ENCODE measurements around the gene CCDC8. TPM values are rescaled to one million over a fixed set of nuclear protein-coding genes. Genes with fewer than 3 reads are reported as not detected.
"Not testable (repeated sequence)": the region's sequence is repeated elsewhere in the genome, so short reads cannot be mapped to it uniquely, and the experiment has no call there.

CCDC8 gene
- total and polyA plus RNA-seq, 9 donors, result 20.1 to 82.6 (median 59.5) TPM

- intact Hi-C loops (cut with DNase I), result no loop called here
- no peak overlapping the region for H3K27ac ChIP-seq
- no peak for TF ChIP-seq POLR2A (IDR thresholded peaks at IDR 0.05)
- no peak for TF ChIP-seq EP300 (IDR thresholded peaks at IDR 0.05)
- no peak for TF ChIP-seq CTCF (IDR thresholded peaks at IDR 0.05)
- H3K4me1 ChIP-seq (ENCODE audit: insufficient read depth), result peaks cover 12% of the 10 kb centered on the region
- no peaks in the 10 kb centered on the region for H3K36me3 ChIP-seq
- H3K9me3 ChIP-seq, result no peaks in the 10 kb centered on the region
- peak in 2 of 5 donors; percentile 18 to 31 for DNase-seq
- 90 to 93% (median 92%) methylated on average over 20 of the region's 20 CpGs for WGBS, 3 donors
- no peak overlapping the region for H3K4me3 ChIP-seq
- H3K27me3 ChIP-seq, result no peaks in the 10 kb centered on the region
Observed at GRCh38 chr19:46376241-46377153, 36.9 kb downstream of the CCDC8 start.

- H3K36me3 ChIP-seq; H3K9me3 ChIP-seq; intact Hi-C loops (cut with DNase I); H3K27ac ChIP-seq; H3K27me3 ChIP-seq; H3K4me3 ChIP-seq: not testable (repeated sequence)
- H3K4me1 ChIP-seq (ENCODE audit: insufficient read depth), result peaks cover 12% of the 10 kb centered on the region
- 91 to 94% (median 93%) methylated on average over 22 of the region's 22 CpGs for WGBS, 3 donors
- DNase-seq, result peak in 2 of 5 donors; percentile 13 to 34
Observed at GRCh38 chr19:46375476-46376067, 37.8 kb downstream of the CCDC8 start.

- Histone ChIP-seq H3K4me1 (ENCODE audit: insufficient read depth) (peaks cover 12% of the 10 kb centered on the region), H3K4me3 (no peak overlapping the region), H3K9me3 (no peaks in the 10 kb centered on the region), H3K27me3 (no peaks in the 10 kb centered on the region), H3K27ac (no peak overlapping the region), H3K36me3 (no peaks in the 10 kb centered on the region)
- 86 to 89% (median 88%) methylated on average over 19 to 21 of the region's 21 CpGs for WGBS, 3 donors
- intact Hi-C loops (cut with DNase I), result no loop called here
- peak in 2 of 5 donors; percentile 15 to 26 for DNase-seq
- TF ChIP-seq EP300 (IDR thresholded peaks at IDR 0.05) (no peak), CTCF (IDR thresholded peaks at IDR 0.05) (no peak), POLR2A (IDR thresholded peaks at IDR 0.05) (no peak)
Observed at GRCh38 chr19:46374536-46375475, 38.6 kb downstream of the CCDC8 start.

GRCh38 chr19:46373491-46374359, 39.6 kb downstream of the CCDC8 start:
- H3K9me3 ChIP-seq, result no peaks in the 10 kb centered on the region
- H3K4me3 ChIP-seq, result no peak overlapping the region
- TF ChIP-seq CTCF (IDR thresholded peaks at IDR 0.05) (no peak), POLR2A (IDR thresholded peaks at IDR 0.05) (no peak), EP300 (IDR thresholded peaks at IDR 0.05) (no peak)
- peak in 3 of 5 donors; percentile 55 to 59 (median 57) for DNase-seq
- H3K36me3 ChIP-seq, result no peaks in the 10 kb centered on the region
- intact Hi-C loops (cut with DNase I), result no loop called here
- 74 to 79% (median 77%) methylated on average over 16 to 17 of the region's 17 CpGs for WGBS, 3 donors
- H3K27ac ChIP-seq, result no peak overlapping the region
- H3K4me1 ChIP-seq (ENCODE audit: insufficient read depth), result peaks cover 8% of the 10 kb centered on the region
- H3K27me3 ChIP-seq, result no peaks in the 10 kb centered on the region
